ENCODE results near the gene NPAS2.

The NPAS2 gene

GRCh38 chr2:100799686-100800085 lies 20.3 kb upstream of the NPAS2 start:
- no peak for DNase-seq

GRCh38 chr2:100800915-100801314 lies 19.0 kb upstream of the NPAS2 start:
- no peak for DNase-seq

- no peak for DNase-seq
Measured at GRCh38 chr2:100801402-100801801, 18.5 kb upstream of the NPAS2 start.

- DNase-seq = no peak
Measured at GRCh38 chr2:100802066-100802465, 17.9 kb upstream of the NPAS2 start.

- no peak for DNase-seq
Measured at GRCh38 chr2:100803334-100803733, 16.6 kb upstream of the NPAS2 start.

GRCh38 chr2:100806550-100806949 lies 13.4 kb upstream of the NPAS2 start:
- DNase-seq = no peak

- DNase-seq = no peak
Measured at GRCh38 chr2:100807707-100808106, 12.2 kb upstream of the NPAS2 start.

GRCh38 chr2:100808582-100808981 lies 11.4 kb upstream of the NPAS2 start:
- no peak for DNase-seq

- no peak for DNase-seq
Measured at GRCh38 chr2:100809506-100809905, 10.4 kb upstream of the NPAS2 start.

GRCh38 chr2:100810603-100811145 lies 9.3 kb upstream of the NPAS2 start:
- DNase-seq = no peak

GRCh38 chr2:100812116-100812515 lies 7.8 kb upstream of the NPAS2 start:
- DNase-seq = peak; percentile 37

- DNase-seq = no peak
Measured at GRCh38 chr2:100812573-100812972, 7.4 kb upstream of the NPAS2 start.

GRCh38 chr2:100813527-100813926 lies 6.4 kb upstream of the NPAS2 start:
- DNase-seq = no peak

- no peak for DNase-seq
Measured at GRCh38 chr2:100814043-100814442, 5.9 kb upstream of the NPAS2 start.

- no peak for DNase-seq
Measured at GRCh38 chr2:100814453-100814852, 5.5 kb upstream of the NPAS2 start.

- DNase-seq = no peak
Measured at GRCh38 chr2:100817388-100817985, 2.5 kb upstream of the NPAS2 start.

GRCh38 chr2:100818003-100818605 lies 1.8 kb upstream of the NPAS2 start:
- no peak for DNase-seq

GRCh38 chr2:100818606-100819369 lies 1.2 kb upstream of the NPAS2 start:
- peak; percentile 42 for DNase-seq

- DNase-seq = no peak
Measured at GRCh38 chr2:100820273-100820522, 259 bp downstream of the NPAS2 start.

- DNase-seq = peak; percentile 39
Measured at GRCh38 chr2:100820523-100821254, 750 bp downstream of the NPAS2 start.

GRCh38 chr2:100821255-100821910 lies 1.4 kb downstream of the NPAS2 start:
- no peak for DNase-seq

GRCh38 chr2:100821911-100822265 lies 1.9 kb downstream of the NPAS2 start:
- DNase-seq = no peak

GRCh38 chr2:100822587-100823248 lies 2.8 kb downstream of the NPAS2 start:
- DNase-seq = no peak
